ENCODE results near the gene BEX3.
"Not testable (repeated sequence)": the region's sequence is repeated elsewhere in the genome, so short reads cannot be mapped to it uniquely, and the experiment has no call there.

BEX3 gene

GRCh38 chrX:103376118-103376978 lies at the start of gene BEX3:
Gene BEX3 (plus strand): TSS chrX:103376538. CDS start chrX:103377522, 984 bp downstream.
- no peak for DNase-seq (ENCODE audit: low read depth)

- no peak for DNase-seq (ENCODE audit: low read depth)
Measured at GRCh38 chrX:103329991-103330390, 46.3 kb upstream of the BEX3 start, which contains the start of gene TCEAL7. Gene TCEAL7 (plus strand): TSS chrX:103330239. CDS start chrX:103331404, 1,165 bp downstream.

- DNase-seq (ENCODE audit: low read depth), result no peak
Measured at GRCh38 chrX:103330681-103331288, 45.6 kb upstream of the BEX3 start.

- DNase-seq (ENCODE audit: low read depth), result no peak
Measured at GRCh38 chrX:103338663-103339062, 37.7 kb upstream of the BEX3 start.

- DNase-seq (ENCODE audit: low read depth), result no peak
Measured at GRCh38 chrX:103343105-103343504, 33.2 kb upstream of the BEX3 start.

GRCh38 chrX:103344606-103345005 lies 31.7 kb upstream of the BEX3 start:
- no peak for DNase-seq (ENCODE audit: low read depth)

GRCh38 chrX:103347682-103348397 lies 28.5 kb upstream of the BEX3 start:
- no peak for DNase-seq (ENCODE audit: low read depth)

GRCh38 chrX:103356130-103356798 lies 20.1 kb upstream of the BEX3 start, which contains the start of gene TCEAL9:
Gene TCEAL9 (plus strand): TSS chrX:103356506. CDS start chrX:103357685, 1,179 bp downstream.
- DNase-seq (ENCODE audit: low read depth), result no peak

GRCh38 chrX:103356858-103357257 lies 19.5 kb upstream of the BEX3 start:
- no peak for DNase-seq (ENCODE audit: low read depth)

- no peak for DNase-seq (ENCODE audit: low read depth)
Measured at GRCh38 chrX:103357871-103358270, 18.5 kb upstream of the BEX3 start.

GRCh38 chrX:103359605-103360004 lies 16.7 kb upstream of the BEX3 start:
- not testable (repeated sequence) for DNase-seq (ENCODE audit: low read depth)

GRCh38 chrX:103360092-103360491 lies 16.2 kb upstream of the BEX3 start:
- DNase-seq (ENCODE audit: low read depth), result no peak

GRCh38 chrX:103360916-103361315 lies 15.4 kb upstream of the BEX3 start:
- no peak for DNase-seq (ENCODE audit: low read depth)

GRCh38 chrX:103361798-103362197 lies 14.5 kb upstream of the BEX3 start:
- DNase-seq (ENCODE audit: low read depth), result no peak

- no peak for DNase-seq (ENCODE audit: low read depth)
Measured at GRCh38 chrX:103362474-103362873, 13.9 kb upstream of the BEX3 start.

GRCh38 chrX:103363046-103363445 lies 13.3 kb upstream of the BEX3 start:
- DNase-seq (ENCODE audit: low read depth), result no peak

GRCh38 chrX:103367502-103367901 lies 8.8 kb upstream of the BEX3 start:
- DNase-seq (ENCODE audit: low read depth), result no peak

GRCh38 chrX:103369479-103369878 lies 6.9 kb upstream of the BEX3 start:
- no peak for DNase-seq (ENCODE audit: low read depth)

GRCh38 chrX:103372886-103373285 lies 3.5 kb upstream of the BEX3 start:
- DNase-seq (ENCODE audit: low read depth), result no peak

GRCh38 chrX:103373581-103373980 lies 2.8 kb upstream of the BEX3 start:
- DNase-seq (ENCODE audit: low read depth), result no peak

GRCh38 chrX:103376979-103377324 lies 614 bp downstream of the BEX3 start:
- DNase-seq (ENCODE audit: low read depth), result no peak

GRCh38 chrX:103378990-103379389 lies 2.7 kb downstream of the BEX3 start:
- no peak for DNase-seq (ENCODE audit: low read depth)

Data from HS-5 (cell line).